Panc1 (cell line): ENCODE results near the gene C17orf100. TPM values are rescaled to one million over a fixed set of nuclear protein-coding genes. Genes with fewer than 3 reads are reported as not detected.

ENCODE experiments used
- ATAC-seq: fragments of 200-7000 bp; cut with Tn5 transposase; 2 replicates; pipeline ENCODE4 v1.9.1; 2020; ENCODE audit warnings: mild to moderate bottlenecking, moderate library complexity
- BruUV-seq: library from RNA; stranded (reverse); fragments of 400-500 nt; replicated peaks from 2 replicates; lab custom pipeline; 2021; lab: Mats Ljungman, UMichigan
- CTCF ChIA-PET: fragments of 300-600 bp; sonication (Branson Sonifier 250); formaldehyde crosslinking; loops from one replicate; lab custom pipeline; 2022; ENCODE audit warnings: antibody characterized with exemption; lab: Charles Lee
- POLR2A ChIA-PET: fragments of 300-600 bp; sonication (Branson Sonifier 250); formaldehyde crosslinking; loops from one replicate; lab custom pipeline; 2022; ENCODE audit warnings: antibody characterized with exemption; lab: Charles Lee
- DNase-seq: peaks from one replicate; pipeline ENCODE4 v3.0.0-alpha.2; 2010; ENCODE audit warnings: low read depth, low spot score
- H3K27ac ChIP-seq: 2 replicates; pipeline ENCODE4 v1.5.1; 2011; ENCODE audit warnings: mild to moderate bottlenecking, low read length, inconsistent platforms
- H3K27me3 ChIP-seq: fragments of 200-500 bp; sonication (Bioruptor generic); 2 replicates; pipeline ENCODE4 v1.6.0; 2014; ENCODE audit warnings: low read length, inconsistent platforms; ENCODE audit not compliant: control insufficient read depth, insufficient read depth
- H3K36me3 ChIP-seq: fragments of 200-500 bp; sonication (Bioruptor generic); 2 replicates; pipeline ENCODE4 v1.5.1; 2014; ENCODE audit warnings: inconsistent platforms, mild to moderate bottlenecking, low read length, moderate library complexity; ENCODE audit not compliant: control insufficient read depth, insufficient read depth
- H3K4me1 ChIP-seq: 2 replicates; pipeline ENCODE4 v1.5.1; 2011; ENCODE audit warnings: inconsistent platforms, mild to moderate bottlenecking, low read length, moderate library complexity; ENCODE audit not compliant: control insufficient read depth, insufficient read depth
- H3K4me3 ChIP-seq, 2 experiments: 2 replicates each; pipeline ENCODE4 v1.5.1; 2011 to 2012; ENCODE audit warnings: low read depth in 2 of 2, low read length in 2 of 2, mild to moderate bottlenecking in 2 of 2, inconsistent platforms in 1 of 2, moderate library complexity in 1 of 2
- H3K9me3 ChIP-seq: fragments of 200-500 bp; sonication (Bioruptor generic); 2 replicates; pipeline ENCODE4 v1.5.1; 2014; ENCODE audit warnings: low read depth, mild to moderate bottlenecking, inconsistent platforms, low read length, moderate library complexity; ENCODE audit not compliant: control insufficient read depth, insufficient read depth
- CTCF ChIP-seq: fragments of 450-650 bp; IDR thresholded peaks from 2 replicates; pipeline ENCODE4 v1.5.1; 2017; ENCODE audit warnings: mild to moderate bottlenecking
- POLR2AphosphoS5 ChIP-seq: IDR thresholded peaks from 2 replicates; pipeline ENCODE4 v1.6.1; 2012; ENCODE audit warnings: mild to moderate bottlenecking, low read depth, low read length, moderate library complexity
- SIN3A ChIP-seq: IDR thresholded peaks from 2 replicates; pipeline ENCODE4 v1.6.1; 2012; ENCODE audit warnings: low read depth, mild to moderate bottlenecking, low read length, moderate library complexity, borderline replicate concordance; ENCODE audit not compliant: insufficient read depth
- TCF7L2 ChIP-seq: IDR thresholded peaks from 2 replicates; pipeline ENCODE4 v1.6.1; 2011; ENCODE audit warnings: mild to moderate bottlenecking, low read depth, low read length, inconsistent platforms
- in situ Hi-C: cut with HindIII; loops from 2 replicates; pipeline ENCODE4 v1.10.0; 2016; ENCODE audit warnings: low sequenced_read_pairs, low pct_unique_long_range_greater_than_20kb
- intact Hi-C: fragments of 100-400 bp; cut with micrococcal nuclease; formaldehyde crosslinking; loops from one replicate; pipeline ENCODE4 v1.10.0; 2022; ENCODE audit not compliant: unreplicated experiment
- total RNA-seq: library from RNA; stranded (reverse); gene quantifications from one replicate; pipeline ENCODE4 v1.2.1, GENCODE V29; 2021; ENCODE audit not compliant: unreplicated experiment
- TF ChIP-seq, protein P1 (sequence below), 2 experiments: IDR thresholded peaks; 2 replicates each; pipeline ENCODE4 v1.6.1; 2011 to 2012; ENCODE audit warnings: low read depth in 2 of 2, control low read depth in 1 of 2, low read length in 1 of 2, mild to moderate bottlenecking in 1 of 2, moderate library complexity in 1 of 2; ENCODE audit not compliant: insufficient read depth in 1 of 2

Gene C17orf100
- total RNA-seq, 1 experiment from 2014 or later = 2.8 TPM

- ChIA-PET CTCF (no interaction called here), POLR2A (no interaction called here)
- BruUV-seq = no TSS peak
- in situ Hi-C loops (no loop called here), intact Hi-C loops (no loop called here)
- Histone ChIP-seq H3K36me3 (no peaks in the 10 kb centered on the region), H3K27me3 (no peaks in the 10 kb centered on the region), H3K4me3 (no peak overlapping the region), H3K9me3 (no peaks in the 10 kb centered on the region), H3K27ac (no peak overlapping the region), H3K4me1 (no peaks in the 10 kb centered on the region)
- TF ChIP-seq CTCF (no peak), POLR2AphosphoS5 (no peak), TCF7L2 (no peak), SIN3A (no peak)
- TF ChIP-seq, protein P1, sequence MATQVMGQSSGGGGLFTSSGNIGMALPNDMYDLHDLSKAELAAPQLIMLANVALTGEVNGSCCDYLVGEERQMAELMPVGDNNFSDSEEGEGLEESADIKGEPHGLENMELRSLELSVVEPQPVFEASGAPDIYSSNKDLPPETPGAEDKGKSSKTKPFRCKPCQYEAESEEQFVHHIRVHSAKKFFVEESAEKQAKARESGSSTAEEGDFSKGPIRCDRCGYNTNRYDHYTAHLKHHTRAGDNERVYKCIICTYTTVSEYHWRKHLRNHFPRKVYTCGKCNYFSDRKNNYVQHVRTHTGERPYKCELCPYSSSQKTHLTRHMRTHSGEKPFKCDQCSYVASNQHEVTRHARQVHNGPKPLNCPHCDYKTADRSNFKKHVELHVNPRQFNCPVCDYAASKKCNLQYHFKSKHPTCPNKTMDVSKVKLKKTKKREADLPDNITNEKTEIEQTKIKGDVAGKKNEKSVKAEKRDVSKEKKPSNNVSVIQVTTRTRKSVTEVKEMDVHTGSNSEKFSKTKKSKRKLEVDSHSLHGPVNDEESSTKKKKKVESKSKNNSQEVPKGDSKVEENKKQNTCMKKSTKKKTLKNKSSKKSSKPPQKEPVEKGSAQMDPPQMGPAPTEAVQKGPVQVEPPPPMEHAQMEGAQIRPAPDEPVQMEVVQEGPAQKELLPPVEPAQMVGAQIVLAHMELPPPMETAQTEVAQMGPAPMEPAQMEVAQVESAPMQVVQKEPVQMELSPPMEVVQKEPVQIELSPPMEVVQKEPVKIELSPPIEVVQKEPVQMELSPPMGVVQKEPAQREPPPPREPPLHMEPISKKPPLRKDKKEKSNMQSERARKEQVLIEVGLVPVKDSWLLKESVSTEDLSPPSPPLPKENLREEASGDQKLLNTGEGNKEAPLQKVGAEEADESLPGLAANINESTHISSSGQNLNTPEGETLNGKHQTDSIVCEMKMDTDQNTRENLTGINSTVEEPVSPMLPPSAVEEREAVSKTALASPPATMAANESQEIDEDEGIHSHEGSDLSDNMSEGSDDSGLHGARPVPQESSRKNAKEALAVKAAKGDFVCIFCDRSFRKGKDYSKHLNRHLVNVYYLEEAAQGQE (IDR thresholded peaks at IDR 0.05; ENCODE audit: insufficient read depth in 1 of 2, low read depth in 2 of 2, low read length in 1 of 2) = no peak
- ATAC-seq (no peak), DNase-seq (no peak)
These were observed 16.7 kb downstream of the C17orf100 start for GRCh38 chr17:6668219-6668618.

DNA sequence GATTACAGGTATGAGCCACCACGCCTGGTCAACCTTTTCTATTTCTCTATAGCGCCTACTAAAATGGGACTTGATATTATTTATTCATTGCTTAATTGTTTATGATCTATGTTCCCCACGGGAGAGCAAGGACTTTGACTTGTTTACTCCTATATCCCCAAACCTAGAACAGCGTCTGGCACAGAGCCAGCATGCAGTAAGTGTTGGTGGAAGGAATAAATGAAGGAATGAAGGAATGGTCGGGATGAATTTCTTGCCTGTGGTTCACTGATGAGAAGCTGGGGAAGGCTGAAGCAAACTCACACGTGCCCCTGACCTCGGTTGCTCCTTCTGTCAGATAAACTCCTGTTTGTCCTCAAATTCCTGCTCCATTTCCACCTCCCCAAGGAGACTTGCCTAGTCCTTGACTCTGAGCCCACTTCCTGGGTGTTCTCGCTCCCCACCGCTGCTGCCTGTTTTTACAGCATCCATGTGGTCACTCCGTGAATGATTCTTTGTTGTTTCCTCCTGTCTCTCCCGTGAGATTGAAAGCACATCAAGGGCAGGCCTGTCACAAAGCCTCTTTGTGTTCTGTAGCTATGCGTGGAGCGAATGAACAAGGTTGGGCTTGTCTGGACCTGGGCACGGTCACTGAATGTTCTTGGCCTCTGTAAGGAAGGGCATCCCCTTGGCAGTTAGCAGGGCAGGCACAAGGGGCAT is 17.3 kb downstream of the C17orf100 start:
- no peaks in the 10 kb centered on the region for H3K27me3 ChIP-seq
- no TSS peak for BruUV-seq
- H3K4me3 ChIP-seq = no peak overlapping the region
- no peak for TF ChIP-seq TCF7L2
- TF ChIP-seq, protein P1 (IDR thresholded peaks at IDR 0.05; ENCODE audit: insufficient read depth in 1 of 2, low read depth in 2 of 2, low read length in 1 of 2) = no peak
- TF ChIP-seq CTCF = no peak
- TF ChIP-seq SIN3A = no peak
- no peak for TF ChIP-seq POLR2AphosphoS5
- no peaks in the 10 kb centered on the region for H3K36me3 ChIP-seq
- POLR2A ChIA-PET = no interaction called here
- no peak for DNase-seq
- H3K4me1 ChIP-seq = no peaks in the 10 kb centered on the region
- in situ Hi-C loops (no loop called here), intact Hi-C loops (no loop called here)
- H3K27ac ChIP-seq = no peak overlapping the region
- no peaks in the 10 kb centered on the region for H3K9me3 ChIP-seq
- CTCF ChIA-PET = no interaction called here
- ATAC-seq = no peak
